GM23248 (cell line): Measurements from ENCODE around the gene UIMC1.

Experiments
- EZH2 ChIP-seq: fragments of 200-600 bp; sonication (generic); IDR thresholded peaks from 2 replicates; pipeline ENCODE4 v1.6.1; 2018; ENCODE audit warnings: antibody characterized with exemption, mild to moderate bottlenecking; ENCODE audit not compliant: insufficient read depth, poor library complexity, severe bottlenecking
- EZH2phosphoT487 ChIP-seq: fragments of 200-600 bp; sonication (generic); IDR thresholded peaks from 2 replicates; pipeline ENCODE4 v1.6.1; 2018; ENCODE audit warnings: antibody characterized with exemption, moderate library complexity, mild to moderate bottlenecking, low read depth; ENCODE audit not compliant: insufficient read depth

GRCh38 chr5:176994460-176995121, 12.0 kb downstream of the UIMC1 start:
- TF ChIP-seq EZH2phosphoT487 (no peak), EZH2 (no peak)
